ENCODE measurements around the gene STRADB. TPM values are rescaled to one million over a fixed set of nuclear protein-coding genes. Genes with fewer than 3 reads are reported as not detected.

The STRADB gene
- total RNA-seq, 4 donors from 2014 or later: 5.4 to 27.2 (median 22.0) TPM

- Histone ChIP-seq H3K27ac (no peak overlapping the region), H3K9me3 (no peaks in the 10 kb centered on the region), H3K4me3 (no peak overlapping the region), H3K4me1 (no peaks in the 10 kb centered on the region), H3K36me3 (no peaks in the 10 kb centered on the region), H3K27me3 (no peaks in the 10 kb centered on the region)
- DNase-seq: no peak
- intact Hi-C loops (cut with DNase I; ENCODE audit: low total_unique reads): no loop called here
- TF ChIP-seq, protein P1, sequence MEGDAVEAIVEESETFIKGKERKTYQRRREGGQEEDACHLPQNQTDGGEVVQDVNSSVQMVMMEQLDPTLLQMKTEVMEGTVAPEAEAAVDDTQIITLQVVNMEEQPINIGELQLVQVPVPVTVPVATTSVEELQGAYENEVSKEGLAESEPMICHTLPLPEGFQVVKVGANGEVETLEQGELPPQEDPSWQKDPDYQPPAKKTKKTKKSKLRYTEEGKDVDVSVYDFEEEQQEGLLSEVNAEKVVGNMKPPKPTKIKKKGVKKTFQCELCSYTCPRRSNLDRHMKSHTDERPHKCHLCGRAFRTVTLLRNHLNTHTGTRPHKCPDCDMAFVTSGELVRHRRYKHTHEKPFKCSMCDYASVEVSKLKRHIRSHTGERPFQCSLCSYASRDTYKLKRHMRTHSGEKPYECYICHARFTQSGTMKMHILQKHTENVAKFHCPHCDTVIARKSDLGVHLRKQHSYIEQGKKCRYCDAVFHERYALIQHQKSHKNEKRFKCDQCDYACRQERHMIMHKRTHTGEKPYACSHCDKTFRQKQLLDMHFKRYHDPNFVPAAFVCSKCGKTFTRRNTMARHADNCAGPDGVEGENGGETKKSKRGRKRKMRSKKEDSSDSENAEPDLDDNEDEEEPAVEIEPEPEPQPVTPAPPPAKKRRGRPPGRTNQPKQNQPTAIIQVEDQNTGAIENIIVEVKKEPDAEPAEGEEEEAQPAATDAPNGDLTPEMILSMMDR (IDR thresholded peaks at IDR 0.05): no peak
- TF ChIP-seq POLR2A (IDR thresholded peaks at IDR 0.05): no peak
Observed at GRCh38 chr2:201484805-201485204, 33.3 kb downstream of the STRADB start.

DNA sequence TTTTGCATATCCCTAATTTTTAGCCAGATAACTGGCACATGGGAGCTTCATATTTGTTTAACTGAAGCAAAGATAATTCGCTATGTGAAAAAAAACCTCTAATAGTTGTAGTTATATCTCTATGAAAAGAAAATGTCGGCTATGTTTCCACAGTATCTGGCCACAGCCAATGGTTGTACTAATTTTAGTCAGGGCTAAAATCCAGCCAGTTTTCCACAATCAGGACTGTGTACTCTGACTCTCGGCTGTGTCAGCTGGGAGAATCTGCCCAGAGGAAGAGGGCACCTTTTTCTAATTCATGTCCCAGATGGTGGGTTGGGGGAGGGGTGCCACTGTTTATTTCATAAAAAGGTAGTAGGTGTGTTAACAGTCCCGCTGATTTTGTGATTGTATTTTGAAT lies 38.8 kb downstream of the STRADB start:
- no peaks in the 10 kb centered on the region for H3K27me3 ChIP-seq
- TF ChIP-seq POLR2A (IDR thresholded peaks at IDR 0.05): no peak
- TF ChIP-seq, protein P1 (IDR thresholded peaks at IDR 0.05): no peak
- intact Hi-C loops (cut with DNase I; ENCODE audit: low total_unique reads): no loop called here
- no peak overlapping the region for H3K4me3 ChIP-seq
- H3K4me1 ChIP-seq: no peaks in the 10 kb centered on the region
- H3K9me3 ChIP-seq: no peaks in the 10 kb centered on the region
- H3K27ac ChIP-seq: no peak overlapping the region
- no peaks in the 10 kb centered on the region for H3K36me3 ChIP-seq
- no peak for DNase-seq

DNA sequence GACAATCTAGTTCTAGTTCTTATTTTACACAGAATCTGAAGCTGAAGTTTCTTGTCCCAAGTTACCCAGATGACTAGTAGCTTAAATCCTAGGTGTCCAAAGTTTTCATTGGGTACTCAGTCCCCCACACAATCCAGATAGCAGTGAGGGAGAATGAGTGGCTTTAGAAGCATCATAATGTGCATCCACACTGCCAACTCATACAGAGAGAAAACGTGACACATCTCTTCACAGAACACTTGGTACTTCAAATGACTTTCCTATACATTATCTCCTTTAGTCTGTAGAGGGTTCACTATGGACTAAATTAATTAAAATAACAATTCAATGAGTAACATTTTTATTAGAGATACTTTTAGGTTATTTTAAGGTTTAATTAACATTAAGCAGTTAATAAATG lies 45.2 kb downstream of the STRADB start:
- Histone ChIP-seq H3K27ac (no peak overlapping the region), H3K36me3 (no peaks in the 10 kb centered on the region), H3K27me3 (no peaks in the 10 kb centered on the region), H3K4me3 (no peak overlapping the region), H3K4me1 (no peaks in the 10 kb centered on the region), H3K9me3 (no peaks in the 10 kb centered on the region)
- intact Hi-C loops (cut with DNase I; ENCODE audit: low total_unique reads): no loop called here
- DNase-seq: no peak
- TF ChIP-seq, protein P1 (IDR thresholded peaks at IDR 0.05): no peak
- TF ChIP-seq POLR2A (IDR thresholded peaks at IDR 0.05): no peak

DNA sequence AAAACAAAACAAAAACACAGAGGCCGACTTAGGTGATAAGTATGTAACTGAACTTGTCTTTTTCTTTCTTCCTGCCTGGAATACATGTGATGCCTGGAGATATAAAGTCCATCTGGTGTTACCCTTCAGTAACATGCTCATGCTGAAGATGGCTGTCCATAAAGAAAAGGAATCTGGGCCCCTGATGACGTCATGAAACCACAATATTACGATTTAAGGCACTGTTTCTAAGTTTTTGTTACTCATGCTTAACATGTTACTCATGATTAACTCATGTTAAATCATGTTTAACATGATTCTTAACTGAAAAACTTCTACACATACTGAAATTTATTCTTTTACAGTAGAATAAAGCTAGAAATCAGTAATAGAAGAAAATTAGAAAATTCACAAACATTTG lies 49.0 kb downstream of the STRADB start:
- no peaks in the 10 kb centered on the region for H3K36me3 ChIP-seq
- intact Hi-C loops (cut with DNase I; ENCODE audit: low total_unique reads): no loop called here
- no peaks in the 10 kb centered on the region for H3K4me1 ChIP-seq
- no peak overlapping the region for H3K4me3 ChIP-seq
- H3K27me3 ChIP-seq: no peaks in the 10 kb centered on the region
- DNase-seq: no peak
- H3K9me3 ChIP-seq: no peaks in the 10 kb centered on the region
- TF ChIP-seq POLR2A (IDR thresholded peaks at IDR 0.05): no peak
- TF ChIP-seq, protein P1 (IDR thresholded peaks at IDR 0.05): no peak
- no peak overlapping the region for H3K27ac ChIP-seq

- no peak overlapping the region for H3K27ac ChIP-seq
- TF ChIP-seq, protein P1 (IDR thresholded peaks at IDR 0.05): no peak
- TF ChIP-seq POLR2A (IDR thresholded peaks at IDR 0.05): no peak
- intact Hi-C loops (cut with DNase I; ENCODE audit: low total_unique reads): no loop called here
Observed at GRCh38 chr2:201502713-201503112, 51.2 kb downstream of the STRADB start.

More at GRCh38 chr2:201502713-201503112, 51.2 kb downstream of the STRADB start:
- Histone ChIP-seq H3K4me3 (no peak overlapping the region), H3K36me3 (no peaks in the 10 kb centered on the region), H3K9me3 (no peaks in the 10 kb centered on the region), H3K4me1 (no peaks in the 10 kb centered on the region), H3K27me3 (no peaks in the 10 kb centered on the region)
- DNase-seq: no peak
